Neural cell (in vitro differentiated cells): ENCODE results near the gene PLCB1. TPM values are rescaled to one million over a fixed set of nuclear protein-coding genes. Genes with fewer than 3 reads are reported as not detected.

ENCODE experiments used
- H2AFZ ChIP-seq: fragments of 200-600, 300-800 bp; sonication (generic), shearing (Covaris generic); 2 replicates; pipeline ENCODE4 v1.6.0; 2014; ENCODE audit warnings: low read depth, mild to moderate bottlenecking, antibody characterized with exemption, low read length, moderate library complexity
- H3F3A ChIP-seq: fragments of 200-600 bp; shearing (Covaris generic); 2 replicates; pipeline ENCODE4 v1.6.1; 2016; ENCODE audit warnings: mild to moderate bottlenecking, moderate library complexity, mixed read lengths, antibody characterized with exemption, low read length; ENCODE audit not compliant: insufficient read depth, poor library complexity, severe bottlenecking
- H3K27ac ChIP-seq: fragments of 200-600, 300-800 bp; sonication (generic), shearing (Covaris generic); 2 replicates; pipeline ENCODE4 v1.5.1; 2014; ENCODE audit warnings: mild to moderate bottlenecking, low read length, moderate library complexity
- H3K27me3 ChIP-seq: fragments of 300-800, 200-600 bp; sonication (generic), shearing (Covaris generic); 2 replicates; pipeline ENCODE4 v1.6.0; 2014; ENCODE audit warnings: mild to moderate bottlenecking, low read depth, low read length, moderate library complexity; ENCODE audit not compliant: insufficient read depth
- H3K36me3 ChIP-seq: fragments of 300-800, 200-600 bp; sonication (generic), shearing (Covaris generic); 2 replicates; pipeline ENCODE4 v1.5.1; 2014; ENCODE audit warnings: mild to moderate bottlenecking, antibody characterized with exemption, low read length, moderate library complexity; ENCODE audit not compliant: insufficient read depth
- H3K4me2 ChIP-seq: fragments of 300-800, 200-600 bp; sonication (generic), shearing (Covaris generic); 2 replicates; pipeline ENCODE4 v1.6.0; 2014; ENCODE audit warnings: mild to moderate bottlenecking, low read length
- H3K4me3 ChIP-seq: fragments of 300-800, 200-600 bp; sonication (generic), shearing (Covaris generic); 2 replicates; pipeline ENCODE4 v1.5.1; 2014; ENCODE audit warnings: mild to moderate bottlenecking, low read length, moderate library complexity
- H3K79me2 ChIP-seq: fragments of 200-600 bp; shearing (Covaris generic); replicated peaks from 2 replicates; pipeline ENCODE4 v1.6.0; 2014; ENCODE audit warnings: mild to moderate bottlenecking, low read length, moderate library complexity; ENCODE audit not compliant: insufficient read depth
- H3K9ac ChIP-seq: fragments of 300-800, 200-600 bp; sonication (generic), shearing (Covaris generic); 2 replicates; pipeline ENCODE4 v1.6.1; 2016; ENCODE audit warnings: mild to moderate bottlenecking, low read length, mixed read lengths
- H3K9me2 ChIP-seq: fragments of 200-600 bp; shearing (Covaris generic); 2 replicates; pipeline ENCODE4 v1.6.1; 2016; ENCODE audit warnings: mild to moderate bottlenecking, low read length, mixed read lengths; ENCODE audit not compliant: insufficient read depth
- H3K9me3 ChIP-seq: fragments of 200-600, 300-800 bp; sonication (generic), shearing (Covaris generic); 2 replicates; pipeline ENCODE4 v1.6.1; 2016; ENCODE audit warnings: mild to moderate bottlenecking, mixed run types, low read length, moderate library complexity, mixed read lengths
- H4K20me1 ChIP-seq: fragments of 200-600 bp; shearing (Covaris generic); 2 replicates; pipeline ENCODE4 v1.6.1; 2016; ENCODE audit warnings: mild to moderate bottlenecking, mixed run types; ENCODE audit not compliant: insufficient read depth
- CTCF ChIP-seq: fragments of 450-650 bp; IDR thresholded peaks from 2 replicates; pipeline ENCODE4 v1.5.1; 2014; ENCODE audit warnings: antibody characterized with exemption, mild to moderate bottlenecking, moderate library complexity; ENCODE audit not compliant: poor library complexity, severe bottlenecking
- EP300 ChIP-seq: fragments of 450-650 bp; conservative IDR thresholded peaks from 2 replicates; pipeline ENCODE4 v1.6.1; 2014; ENCODE audit warnings: antibody characterized with exemption, mild to moderate bottlenecking, moderate library complexity; ENCODE audit not compliant: poor library complexity, severe bottlenecking
- EZH2 ChIP-seq: fragments of 200-600, 300-800 bp; shearing (Covaris generic), sonication (generic); IDR thresholded peaks from 2 replicates; pipeline ENCODE4 v1.6.1; 2014; ENCODE audit warnings: antibody characterized with exemption, low read length, borderline replicate concordance, mild to moderate bottlenecking; ENCODE audit not compliant: insufficient read depth, poor library complexity, severe bottlenecking
- MXI1 ChIP-seq: fragments of 450-650 bp; conservative IDR thresholded peaks from 2 replicates; pipeline ENCODE4 v1.6.1; 2014; ENCODE audit warnings: antibody characterized with exemption, mild to moderate bottlenecking; ENCODE audit not compliant: poor library complexity, severe bottlenecking
- POLR2AphosphoS5 ChIP-seq: IDR thresholded peaks from 2 replicates; pipeline ENCODE4 v1.6.1; 2012
- RAD21 ChIP-seq: fragments of 450-650 bp; conservative IDR thresholded peaks from 2 replicates; pipeline ENCODE4 v1.6.1; 2014; ENCODE audit warnings: antibody characterized with exemption, mild to moderate bottlenecking, moderate library complexity
- REST ChIP-seq: IDR thresholded peaks from 2 replicates; pipeline ENCODE4 v1.6.1; 2012; ENCODE audit warnings: borderline replicate concordance
- SMC3 ChIP-seq: fragments of 450-650 bp; conservative IDR thresholded peaks from 2 replicates; pipeline ENCODE4 v1.6.1; 2014; ENCODE audit warnings: antibody characterized with exemption, mild to moderate bottlenecking, moderate library complexity; ENCODE audit not compliant: poor library complexity
- TAF1 ChIP-seq: IDR thresholded peaks from 2 replicates; pipeline ENCODE4 v1.6.1; 2012; ENCODE audit warnings: low read depth
- polyA plus RNA-seq: library from polyadenylated mRNA; depleted of rRNA; stranded (reverse); fragments of >200 nt; gene quantifications from 2 replicates; pipeline ENCODE4 v1.2.3, GENCODE V29; 2014

The PLCB1 gene
- polyA plus RNA-seq, 1 donor from 2014 or later: 11.4 TPM

- no peaks in the 10 kb centered on the region for H4K20me1 ChIP-seq
- TF ChIP-seq RAD21 (no peak), TAF1 (no peak), EP300 (no peak), SMC3 (no peak), POLR2AphosphoS5 (no peak), CTCF (no peak), MXI1 (no peak), EZH2 (no peak), REST (no peak)
- H3K36me3 ChIP-seq: no peaks in the 10 kb centered on the region
- no peaks in the 10 kb centered on the region for H3K79me2 ChIP-seq
- no peak overlapping the region for H3K4me3 ChIP-seq
- no peak overlapping the region for H3K4me2 ChIP-seq
- no peaks in the 10 kb centered on the region for H3K27me3 ChIP-seq
- no peaks in the 10 kb centered on the region for H3F3A ChIP-seq
- H3K9ac ChIP-seq: no peak overlapping the region
- H2AFZ ChIP-seq: no peak overlapping the region
- no peak overlapping the region for H3K27ac ChIP-seq
- no peaks in the 10 kb centered on the region for H3K9me2 ChIP-seq
- no peaks in the 10 kb centered on the region for H3K9me3 ChIP-seq
Observed at GRCh38 chr20:8209061-8209460, 77.0 kb downstream of the PLCB1 start.

DNA sequence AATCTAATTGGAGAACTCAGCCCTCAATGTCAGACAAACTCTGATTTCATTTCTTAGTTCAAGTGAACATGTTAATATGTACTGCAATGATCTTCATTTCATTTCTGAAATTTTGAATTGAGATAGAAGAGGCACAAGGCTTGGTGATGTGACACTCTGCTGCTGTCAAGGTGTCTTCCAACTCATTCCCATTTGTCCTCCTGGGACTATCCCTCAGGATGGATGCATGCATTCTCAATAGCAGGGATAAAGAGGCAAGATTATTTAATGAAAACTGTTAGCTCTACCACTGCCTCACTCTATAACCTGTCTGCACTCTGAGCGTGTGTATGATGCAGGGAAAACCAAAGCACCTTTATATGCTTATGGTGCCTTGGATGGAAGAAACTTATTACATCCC, 78.7 kb downstream of the PLCB1 start:
- Histone ChIP-seq H3K4me2 (no peak overlapping the region), H3K27ac (no peak overlapping the region), H3K27me3 (no peaks in the 10 kb centered on the region), H3K9me2 (no peaks in the 10 kb centered on the region), H2AFZ (no peak overlapping the region), H3K79me2 (no peaks in the 10 kb centered on the region), H3K4me3 (peak overlapping the region; percentile 1), H3K9ac (no peak overlapping the region), H4K20me1 (no peaks in the 10 kb centered on the region), H3K9me3 (no peaks in the 10 kb centered on the region), H3K36me3 (no peaks in the 10 kb centered on the region), H3F3A (no peaks in the 10 kb centered on the region)
- TF ChIP-seq EP300: peak; percentile 63
- TF ChIP-seq SMC3: no peak
- peak; percentile 55 for TF ChIP-seq POLR2AphosphoS5
- peak; percentile 96 for TF ChIP-seq REST
- no peak for TF ChIP-seq RAD21
